H1 (cell line): Measurements from ENCODE around the gene TATDN2. TPM values are rescaled to one million over a fixed set of nuclear protein-coding genes. Genes with fewer than 3 reads are reported as not detected.

ENCODE experiments used
- CTCF ChIA-PET: fragments of 300-600 bp; sonication (Branson Sonifier 250); formaldehyde crosslinking; loops from one replicate; lab custom pipeline; 2021; ENCODE audit not compliant: partially characterized antibody; lab: Charles Lee
- POLR2A ChIA-PET: fragments of 300-600 bp; sonication (Branson Sonifier 250); formaldehyde crosslinking; loops from one replicate; lab custom pipeline; 2021; ENCODE audit warnings: inconsistent platforms; ENCODE audit not compliant: partially characterized antibody; lab: Charles Lee
- DNase-seq, 2 experiments: peaks; one replicate each; pipeline versions ENCODE4 v3.0.0 to v3.0.0-alpha.2; 2010 to 2022; ENCODE audit warnings: low spot score in 2 of 2, low read depth in 1 of 2, mixed read lengths in 1 of 2
- FAIRE-seq: peaks from 2 replicates; lab custom pipeline; 2011; peaks lifted over from hg19 to GRCh38; lab: Jason Lieb, UNC
- H2AFZ ChIP-seq: 2 replicates; pipeline ENCODE4 v1.8.1; 2012; ENCODE audit warnings: low read length, inconsistent platforms
- H2AK5ac ChIP-seq: 2 replicates; pipeline ENCODE4 v1.6.1; 2013; ENCODE audit warnings: low read depth, low read length
- H2BK120ac ChIP-seq: replicated peaks from 2 replicates; pipeline ENCODE3; 2013; ENCODE audit warnings: low read depth, low read length, inconsistent platforms
- H2BK12ac ChIP-seq: 2 replicates; pipeline ENCODE4 v1.6.1; 2013; ENCODE audit warnings: low read depth, low read length
- H2BK15ac ChIP-seq: 2 replicates; pipeline ENCODE4 v1.6.1; 2013; ENCODE audit warnings: low read length
- H2BK20ac ChIP-seq: 2 replicates; pipeline ENCODE4 v1.6.1; 2013; ENCODE audit warnings: low read length
- H2BK5ac ChIP-seq: 2 replicates; pipeline ENCODE4 v1.6.1; 2013; ENCODE audit warnings: low read depth, low read length
- H3K14ac ChIP-seq: 2 replicates; pipeline ENCODE4 v1.6.1; 2013; ENCODE audit warnings: inconsistent platforms; ENCODE audit not compliant: insufficient read length
- H3K18ac ChIP-seq: 2 replicates; pipeline ENCODE4 v1.6.1; 2013; ENCODE audit warnings: low read length; ENCODE audit errors: extremely low read depth
- H3K23ac ChIP-seq: 2 replicates; pipeline ENCODE4 v1.6.1; 2013; ENCODE audit warnings: inconsistent platforms; ENCODE audit not compliant: insufficient read length
- H3K23me2 ChIP-seq: 2 replicates; pipeline ENCODE4 v1.6.1; 2013; ENCODE audit warnings: low read depth, low read length
- H3K27ac ChIP-seq: 2 replicates; pipeline ENCODE4 v1.6.1; 2011; ENCODE audit warnings: low read depth, low read length, inconsistent platforms
- H3K27me3 ChIP-seq, 4 experiments: replicated peaks in 1 of 4; 1 replicate in 1 of 4; 2 replicates in 3 of 4; pipeline versions ENCODE4 v1.6.1 to v1.8.1; 2011 to 2013; ENCODE audit warnings: low read length in 3 of 4, mild to moderate bottlenecking in 3 of 4, inconsistent platforms in 2 of 4, mixed read lengths in 2 of 4, moderate library complexity in 1 of 4; ENCODE audit not compliant: control insufficient read depth in 3 of 4, insufficient read depth in 3 of 4; ENCODE audit errors: extremely low read depth in 1 of 4
- H3K36me3 ChIP-seq, 4 experiments: 2 replicates each; pipeline versions ENCODE4 v1.6.1 to v1.8.1; 2011 to 2013; ENCODE audit warnings: mild to moderate bottlenecking in 4 of 4, low read length in 3 of 4, moderate library complexity in 2 of 4, control low read depth in 1 of 4, inconsistent platforms in 1 of 4; ENCODE audit not compliant: insufficient read depth in 4 of 4, control insufficient read depth in 2 of 4
- H3K4ac ChIP-seq: replicated peaks from 2 replicates; pipeline ENCODE3; 2013; ENCODE audit warnings: low read length, low read depth, mixed read lengths, inconsistent platforms; ENCODE audit not compliant: insufficient read length
- H3K4me1 ChIP-seq, 4 experiments: replicated peaks in 1 of 4; 1 replicate in 1 of 4; 2 replicates in 3 of 4; pipeline versions ENCODE4 v1.6.1 to v1.8.1; 2011 to 2013; ENCODE audit warnings: low read length in 3 of 4, inconsistent platforms in 2 of 4, mixed read lengths in 1 of 4; ENCODE audit not compliant: insufficient read depth in 4 of 4, control insufficient read depth in 3 of 4
- H3K4me2 ChIP-seq, 2 experiments: 2 replicates each; pipeline versions ENCODE4 v1.6.1 to v1.8.1; 2011 to 2013; ENCODE audit warnings: low read depth in 2 of 2, low read length in 2 of 2, control low read depth in 1 of 2, inconsistent platforms in 1 of 2, mild to moderate bottlenecking in 1 of 2; ENCODE audit not compliant: insufficient read depth in 1 of 2
- H3K4me3 ChIP-seq, 4 experiments: fragments of 200-600, 300-600 bp in 1 of 4; sonication (generic), shearing (Covaris generic), sonication (Bioruptor Twin) in 1 of 4; 2 replicates each; pipeline versions ENCODE4 v1.5.1 to v1.8.1; 2011 to 2016; ENCODE audit warnings: low read length in 4 of 4, low read depth in 3 of 4, control low read depth in 2 of 4, inconsistent platforms in 2 of 4, mild to moderate bottlenecking in 2 of 4, mixed read lengths in 1 of 4, moderate library complexity in 1 of 4; ENCODE audit not compliant: insufficient read depth in 2 of 4; ENCODE audit errors: extremely low read depth in 1 of 4
- H3K56ac ChIP-seq: replicated peaks from 2 replicates; pipeline ENCODE3; 2013; ENCODE audit warnings: low read depth, mild to moderate bottlenecking, mixed read lengths, low read length, inconsistent platforms; ENCODE audit not compliant: insufficient read length
- H3K79me1 ChIP-seq: 2 replicates; pipeline ENCODE4 v1.6.1; 2013; ENCODE audit warnings: low read depth, low read length, control low read depth
- H3K79me2 ChIP-seq, 2 experiments: 2 replicates each; pipeline versions ENCODE4 v1.6.1 to v1.8.1; 2012 to 2013; ENCODE audit warnings: low read length in 2 of 2, mild to moderate bottlenecking in 2 of 2, inconsistent platforms in 1 of 2; ENCODE audit not compliant: insufficient read depth in 2 of 2, control insufficient read depth in 1 of 2
- H3K9ac ChIP-seq, 4 experiments: replicated peaks in 1 of 4; 1 replicate in 1 of 4; 2 replicates in 3 of 4; pipeline versions ENCODE4 v1.6.1 to v1.8.1; 2011 to 2013; ENCODE audit warnings: low read depth in 3 of 4, low read length in 3 of 4, control low read depth in 2 of 4, mild to moderate bottlenecking in 2 of 4, moderate library complexity in 2 of 4, inconsistent platforms in 1 of 4; ENCODE audit errors: extremely low read depth in 1 of 4
- H3K9me3 ChIP-seq, 2 experiments: 2 replicates each; pipeline versions ENCODE4 v1.6.1 to v1.8.1; 2012 to 2013; ENCODE audit warnings: mild to moderate bottlenecking in 2 of 2, moderate library complexity in 2 of 2, control low read depth in 1 of 2, inconsistent platforms in 1 of 2, low read depth in 1 of 2, low read length in 1 of 2, mixed read lengths in 1 of 2; ENCODE audit not compliant: insufficient read depth in 2 of 2
- H4K20me1 ChIP-seq, 2 experiments: replicated peaks in 1 of 2; 2 replicates each; pipeline versions ENCODE3 to v1.8.1; 2011 to 2013; ENCODE audit warnings: inconsistent platforms in 2 of 2, low read length in 2 of 2, mild to moderate bottlenecking in 1 of 2; ENCODE audit not compliant: insufficient read depth in 2 of 2, control insufficient read depth in 1 of 2
- H4K5ac ChIP-seq: 2 replicates; pipeline ENCODE4 v1.6.1; 2013; ENCODE audit warnings: low read length, low read depth, mixed read lengths, inconsistent platforms; ENCODE audit not compliant: insufficient read length
- H4K8ac ChIP-seq: 2 replicates; pipeline ENCODE4 v1.8.0; 2013; ENCODE audit warnings: mild to moderate bottlenecking, moderate library complexity, low read length, inconsistent platforms; ENCODE audit not compliant: insufficient read depth; ENCODE audit errors: extremely low read depth
- H4K91ac ChIP-seq: replicated peaks from 2 replicates; pipeline ENCODE3; 2013; ENCODE audit warnings: low read length, mixed read lengths, inconsistent platforms; ENCODE audit not compliant: insufficient read length
- ATF3 ChIP-seq: IDR thresholded peaks from 2 replicates; pipeline ENCODE4 v1.6.1; 2011; ENCODE audit warnings: low read depth, mild to moderate bottlenecking, low read length; ENCODE audit not compliant: insufficient read depth
- CBX5 ChIP-seq: fragments of 300-800, 300-1000 bp; sonication (generic); IDR thresholded peaks from 2 replicates; pipeline ENCODE4 v1.7.1; 2016; ENCODE audit warnings: antibody characterized with exemption, low read length, low read depth
- CBX8 ChIP-seq: fragments of 300-800, 300-1000 bp; sonication (generic); IDR thresholded peaks from 2 replicates; pipeline ENCODE4 v1.7.1; 2016; ENCODE audit warnings: low read depth, low read length, borderline replicate concordance
- CTBP2 ChIP-seq: IDR thresholded peaks from 2 replicates; pipeline ENCODE4 v1.7.0; 2011; ENCODE audit warnings: borderline replicate concordance, mild to moderate bottlenecking, moderate library complexity, mixed read lengths, low read length; ENCODE audit not compliant: insufficient read depth, insufficient read length
- EP300 ChIP-seq, 2 experiments: IDR thresholded peaks; 1 replicate in 1 of 2; 2 replicates in 1 of 2; pipeline ENCODE4 v1.6.1; 2011 to 2012; ENCODE audit warnings: low read depth in 2 of 2, low read length in 2 of 2, mild to moderate bottlenecking in 2 of 2, borderline replicate concordance in 1 of 2, inconsistent platforms in 1 of 2, moderate library complexity in 1 of 2
- JUN ChIP-seq: IDR thresholded peaks from 2 replicates; pipeline ENCODE4 v1.6.1; 2011; ENCODE audit warnings: low read depth, mild to moderate bottlenecking, improper control_type of control experiment, low read length
- KDM4A ChIP-seq: IDR thresholded peaks from one replicate; pipeline ENCODE4 v1.7.1; 2012; ENCODE audit warnings: low read depth, mild to moderate bottlenecking, moderate library complexity, low read length, inconsistent platforms; ENCODE audit not compliant: severe bottlenecking
- MAFK ChIP-seq: IDR thresholded peaks from 2 replicates; pipeline ENCODE4 v1.6.1; 2012; ENCODE audit warnings: low read depth, mild to moderate bottlenecking, improper control_type of control experiment, low read length
- NRF1 ChIP-seq: IDR thresholded peaks from 2 replicates; pipeline ENCODE4 v1.6.1; 2011; ENCODE audit warnings: mild to moderate bottlenecking, low read depth, low read length, improper control_type of control experiment
- POLR2A ChIP-seq, 2 experiments: IDR thresholded peaks; 1 replicate in 1 of 2; 2 replicates in 1 of 2; pipeline ENCODE4 v1.6.1; 2011; ENCODE audit warnings: low read depth in 2 of 2, low read length in 2 of 2, mild to moderate bottlenecking in 2 of 2; ENCODE audit errors: control extremely low read depth in 1 of 2
- RAD21 ChIP-seq, 2 experiments: IDR thresholded peaks in 1 of 2; conservative IDR thresholded peaks in 1 of 2; 2 replicates each; pipeline ENCODE4 v1.6.1; 2011; ENCODE audit warnings: low read depth in 2 of 2, low read length in 2 of 2, improper control_type of control experiment in 1 of 2, inconsistent platforms in 1 of 2, mild to moderate bottlenecking in 1 of 2, moderate library complexity in 1 of 2
- TCF12 ChIP-seq: IDR thresholded peaks from 2 replicates; pipeline ENCODE4 v1.6.1; 2011; ENCODE audit warnings: low read depth, mild to moderate bottlenecking, low read length
- WGBS, 2 experiments: shearing (Covaris generic) in 1 of 2; methylation state at CpG; one replicate each; pipeline versions ENCODE4 v1.1.6 to v1.1.7; 2013 to 2015; ENCODE audit warnings: low lambda C conversion rate in 2 of 2, mixed read lengths in 2 of 2, inconsistent platforms in 1 of 2, low coverage in 1 of 2, missing lambda C conversion rate in 1 of 2; ENCODE audit not compliant: insufficient replicate concordance in 2 of 2, insufficient coverage in 1 of 2, insufficient read length in 1 of 2; ENCODE audit errors: extremely low coverage in 1 of 2, missing lambda C conversion rate in 1 of 2; 5-methylcytosine and 5-hydroxymethylcytosine counted together
- polyA plus RNA-seq, 7 experiments: library from polyadenylated mRNA; depleted of rRNA in 3 of 7; stranded (reverse) in 5 of 7; unstranded in 2 of 7; fragments of >200 nt in 5 of 7; fragments of 200-250 nt in 2 of 7; gene quantifications; 1 replicate in 5 of 7; 2 replicates in 1 of 7; 4 replicates in 1 of 7; pipeline versions ENCODE4 v1.2.1 to v1.2.3, GENCODE V29; 2011 to 2013; ENCODE audit warnings: missing spikeins in 2 of 7, mixed read lengths in 2 of 7
- total RNA-seq: library from RNA; stranded (reverse); fragmentation: NEBNext Ultra II Directional; extraction: Animal tissue kit (Norgen Biotek cat#: 25700); gene quantifications from 2 replicates; pipeline ENCODE4 v1.2.1, GENCODE V29; 2021

TATDN2 gene
- total and polyA plus RNA-seq, 2 of the 8 experiments (the other 6 are each of a cell fraction or from before 2014, with no cell fraction given): 12.1 to 34.8 TPM

DNA sequence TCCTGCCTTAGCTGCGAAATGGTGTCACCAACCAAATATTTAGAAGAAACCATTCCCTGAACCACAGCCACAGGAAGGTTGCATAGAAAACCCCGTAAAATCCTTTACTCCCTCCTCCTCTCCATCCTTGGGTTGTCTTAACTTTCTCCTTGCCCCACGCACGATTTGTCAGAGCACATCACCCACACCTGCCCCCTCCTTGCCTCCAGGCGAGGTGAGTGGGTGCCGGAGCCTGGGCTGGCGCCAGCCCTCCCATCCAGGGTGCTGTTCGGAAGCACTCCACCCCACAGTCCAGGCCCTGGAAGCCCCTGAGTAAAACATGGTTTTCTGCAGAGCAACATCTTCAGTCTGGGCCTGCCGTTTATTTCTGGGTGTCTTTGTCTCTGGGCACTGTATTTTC lies 40.8 kb downstream of the TATDN2 start:
- Histone ChIP-seq H3K4me2 (no peak overlapping the region), H3K27me3 (no peaks in the 10 kb centered on the region), H3K9ac (no peak overlapping the region), H3K56ac (no peak overlapping the region), H3K4ac (no peak overlapping the region), H3K9me3 (no peaks in the 10 kb centered on the region), H3K79me1 (no peaks in the 10 kb centered on the region; the same call in 1 of the 2 replicates), H2BK5ac (no peak overlapping the region), H2BK120ac (no peak overlapping the region), H4K5ac (no peak overlapping the region), H3K4me1 (peaks cover 0 to 7% (median 4%) of the 10 kb centered on the region in 4 experiments; a peak in 6 of 7 replicates), H2AK5ac (no peak overlapping the region), H3K36me3 (peaks cover 0 to 4% (median 2%) of the 10 kb centered on the region in 4 experiments; a peak in 5 of 8 replicates), H3K79me2 (no peaks in the 10 kb centered on the region), H2BK12ac (no peak overlapping the region), H3K27ac (no peak overlapping the region), H3K4me3 (no peak overlapping the region), H4K91ac (no peak overlapping the region), H2BK20ac (no peak overlapping the region), H3K23me2 (no peaks in the 10 kb centered on the region), H3K23ac (no peak overlapping the region), H3K18ac (no peak overlapping the region), H3K14ac (no peak overlapping the region), H2AFZ (no peak overlapping the region), H4K20me1 (peaks cover 0 to 2% of the 10 kb centered on the region in 2 experiments), H4K8ac (no peak overlapping the region), H2BK15ac (no peak overlapping the region)
- ChIA-PET POLR2A (no interaction called here), CTCF (interaction anchor here (0.7 to 1.9 kb wide), 5 partner anchors 17 to 51 kb away, joined by 3 to 8 read pairs (median 6); partner anchors contain the start of gene SEC13)
- no peak for DNase-seq
- WGBS, 2 experiments: 92% methylated on average over 9 of the region's 9 CpGs; no CpG with 5 or more reads in 1 of the 2 experiments
- no peak for FAIRE-seq
- TF ChIP-seq CBX5: no peak
- no peak for TF ChIP-seq NRF1
- no peak for TF ChIP-seq JUN
- TF ChIP-seq RAD21 (IDR thresholded peaks at IDR 0.05 in 1 of 2, conservative IDR thresholded peaks at IDR 0.05 in 1 of 2; ENCODE audit: low read depth in 2 of 2, low read length in 2 of 2): no peak
- TF ChIP-seq KDM4A: no peak
- no peak for TF ChIP-seq ATF3
- TF ChIP-seq POLR2A (IDR thresholded peaks at IDR 0.05; ENCODE audit: control extremely low read depth in 1 of 2, low read depth in 2 of 2, low read length in 2 of 2): no peak
- TF ChIP-seq MAFK: no peak
- TF ChIP-seq TCF12: no peak
- TF ChIP-seq EP300 (IDR thresholded peaks at IDR 0.05; ENCODE audit: borderline replicate concordance in 1 of 2, low read depth in 2 of 2, low read length in 2 of 2): no peak
- no peak for TF ChIP-seq CBX8
- no peak for TF ChIP-seq CTBP2
